ENCODE data around the gene SLF2.

The SLF2 gene

DNA sequence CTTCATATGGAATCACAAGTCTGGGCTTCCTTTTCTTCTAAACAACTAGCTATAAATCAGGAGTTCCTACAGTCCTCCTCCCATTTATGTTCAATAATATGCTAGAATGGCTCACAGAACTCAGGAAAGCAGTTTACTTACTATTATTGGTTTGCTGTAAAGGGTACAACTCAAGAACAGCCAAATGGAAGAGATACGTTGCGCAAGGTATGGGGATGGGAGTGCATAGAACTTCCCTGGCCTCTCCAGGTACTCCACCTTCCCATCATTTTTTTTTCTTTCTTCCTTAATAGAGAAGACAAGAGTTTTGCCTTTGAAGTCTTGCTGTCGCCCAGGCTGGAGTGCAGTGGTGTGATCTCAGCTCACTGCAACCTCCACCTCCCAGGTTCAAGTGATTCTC lies 29.5 kb downstream of the SLF2 start:
- Mint-ChIP-seq H3K36me3 (ENCODE audit: low read depth) (peaks cover 51% of the 10 kb centered on the region), H3K9me3 (no peaks in the 10 kb centered on the region), H3K27ac (no peak overlapping the region), H3K4me1 (peaks cover 15% of the 10 kb centered on the region), H3K4me3 (no peak overlapping the region), H3K27me3 (no peaks in the 10 kb centered on the region)
- no peak for ATAC-seq
- no peak for DNase-seq

DNA sequence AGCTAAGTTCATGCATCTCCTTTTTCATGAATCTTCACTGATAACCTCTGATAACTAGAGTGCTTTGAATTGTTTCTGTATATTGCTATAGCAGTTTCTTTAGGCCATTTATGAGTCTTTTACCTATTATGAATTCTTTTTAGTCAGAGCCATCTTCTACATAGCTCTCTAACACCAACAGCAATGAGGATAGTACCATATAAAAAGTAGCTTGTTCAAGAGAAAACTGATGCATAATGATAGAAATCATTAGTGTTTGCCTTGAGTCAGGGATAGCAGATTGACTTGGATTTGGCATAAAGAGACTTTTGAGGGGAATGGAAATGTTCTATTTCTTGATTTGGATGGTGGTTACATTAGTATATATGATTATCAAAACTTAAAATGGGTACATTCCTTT lies 30.7 kb downstream of the SLF2 start:
- Mint-ChIP-seq H3K4me3 (no peak overlapping the region), H3K9me3 (no peaks in the 10 kb centered on the region), H3K27me3 (no peaks in the 10 kb centered on the region), H3K4me1 (peaks cover 15% of the 10 kb centered on the region), H3K36me3 (ENCODE audit: low read depth) (peaks cover 49% of the 10 kb centered on the region), H3K27ac (peak overlapping the region; percentile 79)
- ATAC-seq (no peak), DNase-seq (no peak)

DNA sequence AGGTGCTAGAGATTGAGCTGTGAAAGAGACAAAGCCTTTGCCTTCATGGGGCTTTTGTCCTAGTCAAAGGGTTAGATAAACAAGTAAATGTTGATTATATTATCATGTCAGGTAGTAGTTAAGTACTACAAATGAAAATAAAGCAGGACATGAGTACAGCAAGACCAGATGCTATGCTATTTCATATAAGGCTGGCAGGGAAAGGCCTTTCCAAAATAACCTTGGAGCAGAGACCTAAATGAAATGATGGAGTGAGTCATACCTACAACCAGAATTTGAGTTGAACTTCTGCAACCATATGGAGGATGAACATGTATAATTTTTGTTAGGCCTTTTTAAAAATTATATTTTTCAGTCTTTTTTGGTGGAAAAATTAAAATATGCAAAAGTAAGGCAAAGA lies 33.0 kb downstream of the SLF2 start:
- DNase-seq (no peak), ATAC-seq (no peak)
- Mint-ChIP-seq H3K9me3 (no peaks in the 10 kb centered on the region), H3K4me1 (peaks cover 15% of the 10 kb centered on the region), H3K36me3 (ENCODE audit: low read depth) (peaks cover 45% of the 10 kb centered on the region), H3K4me3 (no peak overlapping the region), H3K27me3 (no peaks in the 10 kb centered on the region), H3K27ac (peak overlapping the region; percentile 31)

DNA sequence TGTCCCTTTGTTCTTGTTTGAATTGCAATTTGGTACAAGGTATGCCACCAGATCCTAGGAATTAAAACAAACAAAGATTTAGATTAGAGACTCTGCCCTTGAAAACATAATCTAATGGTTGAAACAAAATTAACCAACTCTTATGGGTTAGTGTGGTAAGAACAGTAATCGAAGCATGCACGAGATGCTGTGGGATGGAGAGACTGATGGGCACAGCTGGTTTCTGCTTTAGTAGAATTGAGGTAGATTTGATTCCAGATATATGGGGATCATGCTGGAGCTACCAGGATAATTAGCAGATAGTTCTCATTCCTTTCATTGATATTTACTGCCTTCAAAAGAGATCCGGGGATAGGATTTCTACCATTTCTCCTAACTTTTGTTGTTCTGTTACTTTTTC lies 36.2 kb downstream of the SLF2 start:
- no peaks in the 10 kb centered on the region for H3K9me3 Mint-ChIP-seq

DNA sequence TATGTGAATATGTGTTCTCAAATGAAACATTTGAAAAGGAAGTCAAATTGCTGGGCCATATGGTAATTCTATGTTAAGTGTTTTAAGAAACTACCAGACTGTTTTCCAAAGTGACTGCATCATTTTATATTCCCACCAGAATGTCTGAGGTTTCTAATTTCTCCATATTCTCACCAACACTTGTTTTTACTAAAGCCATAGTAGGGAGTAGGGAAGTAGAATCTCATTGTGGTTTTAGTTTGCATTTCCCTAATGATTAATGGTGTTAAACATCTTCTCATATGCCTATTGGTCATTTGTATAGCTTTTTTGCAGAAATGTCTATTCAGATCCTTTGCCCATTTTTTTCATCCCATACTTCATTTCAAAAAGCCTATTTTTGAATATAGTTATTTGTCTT lies 47.5 kb downstream of the SLF2 start:
- Mint-ChIP-seq H3K27me3 (no peaks in the 10 kb centered on the region), H3K4me3 (no peak overlapping the region), H3K36me3 (ENCODE audit: low read depth) (peaks cover 40% of the 10 kb centered on the region), H3K4me1 (peaks cover 3% of the 10 kb centered on the region), H3K27ac (no peak overlapping the region), H3K9me3 (no peaks in the 10 kb centered on the region)
- ATAC-seq = no peak
- DNase-seq = no peak

More for the DNA sequence above, 36.2 kb downstream of the SLF2 start:
- no peak for DNase-seq
- peaks cover 6% of the 10 kb centered on the region for H3K4me1 Mint-ChIP-seq
- no peak overlapping the region for H3K4me3 Mint-ChIP-seq
- H3K27ac Mint-ChIP-seq = no peak overlapping the region
- no peaks in the 10 kb centered on the region for H3K27me3 Mint-ChIP-seq
- ATAC-seq = no peak
- peaks cover 39% of the 10 kb centered on the region for H3K36me3 Mint-ChIP-seq (ENCODE audit: low read depth)

DNA sequence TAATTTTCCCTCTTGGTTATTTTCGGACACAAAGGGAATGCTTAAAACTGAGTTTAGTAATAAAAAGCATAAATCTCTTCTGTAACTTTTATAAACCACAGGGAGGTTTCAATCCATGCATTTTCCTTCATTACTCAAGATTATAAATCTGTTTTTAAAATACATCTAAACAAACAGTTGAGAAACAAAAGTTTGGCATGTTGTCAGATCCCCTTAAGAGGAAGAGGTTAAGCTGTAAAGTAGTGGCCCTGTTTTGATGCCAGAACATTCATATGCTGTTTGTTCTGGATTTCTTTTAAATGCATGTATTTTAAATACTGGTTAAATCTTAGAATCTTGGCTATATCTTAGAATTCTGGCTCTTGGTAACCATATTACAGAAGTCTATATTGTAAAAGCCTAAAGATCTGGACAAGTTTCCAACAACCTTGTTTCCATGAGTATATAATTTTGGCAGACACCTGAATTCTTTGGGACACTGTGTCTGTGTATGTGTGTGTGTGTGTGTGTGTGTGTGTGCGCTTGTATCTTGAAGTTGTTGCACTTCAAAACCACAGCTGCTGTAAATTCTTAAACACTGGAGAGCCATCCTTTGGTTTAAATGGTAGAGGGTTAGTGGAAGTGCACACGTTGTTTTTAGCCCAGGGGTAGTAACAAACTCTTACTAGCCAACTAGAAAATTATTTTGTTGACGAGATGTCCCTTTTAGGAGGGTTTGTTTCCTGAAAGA lies 49.8 kb downstream of the SLF2 start:
- Mint-ChIP-seq H3K4me1 (no peaks in the 10 kb centered on the region), H3K9me3 (no peaks in the 10 kb centered on the region), H3K27ac (no peak overlapping the region), H3K4me3 (no peak overlapping the region), H3K36me3 (ENCODE audit: low read depth) (peaks cover 32% of the 10 kb centered on the region), H3K27me3 (no peaks in the 10 kb centered on the region)
- no peak for ATAC-seq
- no peak for DNase-seq

DNA sequence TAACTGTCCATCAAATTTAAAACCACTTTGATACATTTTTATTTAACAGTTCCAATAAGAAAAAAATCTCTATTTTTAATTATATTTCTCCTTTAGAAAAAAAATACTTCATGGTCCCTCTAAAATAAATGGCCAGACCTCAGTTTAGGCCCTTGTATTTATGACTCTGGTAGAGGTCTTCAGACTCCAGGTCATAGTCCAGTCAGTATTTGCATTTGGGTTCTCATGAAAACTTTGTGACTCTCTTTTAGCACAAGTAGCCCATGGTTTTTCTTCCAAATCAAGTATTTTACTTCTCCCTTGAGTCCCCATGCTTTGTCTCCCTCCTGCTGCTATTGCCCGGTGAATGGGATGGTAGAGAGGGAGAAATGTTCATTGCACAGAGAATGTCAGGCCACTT lies 51.1 kb downstream of the SLF2 start:
- ATAC-seq (no peak), DNase-seq (no peak)
- Mint-ChIP-seq H3K27me3 (no peaks in the 10 kb centered on the region), H3K9me3 (no peaks in the 10 kb centered on the region), H3K4me1 (peaks cover 5% of the 10 kb centered on the region), H3K27ac (no peak overlapping the region), H3K36me3 (ENCODE audit: low read depth) (peaks cover 25% of the 10 kb centered on the region), H3K4me3 (no peak overlapping the region)

DNA sequence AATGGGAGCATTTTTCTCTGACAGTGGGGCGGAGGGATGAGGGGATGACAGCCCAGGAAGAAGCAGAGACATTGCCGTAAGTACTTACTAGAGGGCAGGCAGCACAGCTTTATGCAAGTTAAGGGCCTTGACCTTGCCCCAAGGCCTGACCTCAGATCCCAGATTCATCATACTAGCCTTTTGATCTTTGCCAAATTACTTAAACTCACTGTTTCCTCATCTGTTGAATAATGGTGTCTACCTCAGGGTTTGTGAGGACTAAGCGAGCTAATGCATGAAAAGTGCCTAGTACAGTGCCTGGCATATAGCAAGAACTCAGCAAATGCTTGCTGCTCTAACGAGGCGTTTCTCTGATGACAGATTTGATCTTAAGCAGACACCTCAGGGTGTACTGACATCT lies 53.1 kb downstream of the SLF2 start:
- DNase-seq (no peak), ATAC-seq (no peak)
- Mint-ChIP-seq H3K27ac (no peak overlapping the region), H3K36me3 (ENCODE audit: low read depth) (peaks cover 9% of the 10 kb centered on the region), H3K4me3 (no peak overlapping the region), H3K9me3 (no peaks in the 10 kb centered on the region), H3K27me3 (no peaks in the 10 kb centered on the region), H3K4me1 (peaks cover 13% of the 10 kb centered on the region)

DNA sequence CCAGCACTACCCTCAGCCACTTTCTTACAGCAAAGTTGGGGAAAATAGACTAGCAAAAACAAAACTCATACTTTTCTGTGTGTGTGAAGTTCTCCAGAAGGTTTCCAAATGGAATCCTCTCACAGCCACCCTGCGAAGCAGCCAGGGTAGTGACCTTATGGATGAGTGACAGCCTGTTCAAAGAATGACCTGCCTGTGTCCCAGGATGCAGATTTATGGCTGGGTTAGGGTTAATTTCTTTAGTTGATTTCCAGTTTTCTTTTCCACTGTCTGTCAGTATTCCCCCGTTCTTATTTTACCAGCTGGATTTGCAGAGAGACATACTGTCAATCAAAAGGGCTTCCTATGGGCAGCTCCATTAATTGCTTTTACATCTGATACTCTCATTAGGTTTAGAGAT lies 54.1 kb downstream of the SLF2 start:
- Mint-ChIP-seq H3K4me1 (peaks cover 15% of the 10 kb centered on the region), H3K27me3 (no peaks in the 10 kb centered on the region), H3K4me3 (no peak overlapping the region), H3K9me3 (no peaks in the 10 kb centered on the region), H3K27ac (no peak overlapping the region), H3K36me3 (ENCODE audit: low read depth) (peaks cover 6% of the 10 kb centered on the region)
- DNase-seq (no peak), ATAC-seq (no peak)

DNA sequence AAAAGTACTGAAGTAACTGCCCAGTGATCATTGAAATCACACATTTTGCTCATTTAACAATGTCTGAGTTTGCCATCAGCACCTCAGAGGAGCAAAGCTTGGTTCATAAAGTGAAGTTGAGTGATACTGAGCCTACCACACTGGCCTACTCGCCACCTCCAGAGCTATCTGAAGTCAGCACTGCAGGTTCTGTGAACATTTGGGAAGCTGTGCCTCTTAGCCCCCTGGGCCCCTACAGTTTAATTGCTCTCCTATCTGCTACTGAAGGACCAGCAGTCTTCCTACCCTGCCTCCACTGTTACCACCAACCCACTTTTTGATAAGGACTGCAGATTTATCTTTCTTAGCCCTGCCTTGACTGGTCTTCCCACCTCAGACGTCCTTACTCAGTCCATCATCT lies 54.6 kb downstream of the SLF2 start:
- H3K4me1 Mint-ChIP-seq = peaks cover 18% of the 10 kb centered on the region
- H3K36me3 Mint-ChIP-seq (ENCODE audit: low read depth) = peaks cover 1% of the 10 kb centered on the region
- no peak overlapping the region for H3K27ac Mint-ChIP-seq
- no peak overlapping the region for H3K4me3 Mint-ChIP-seq
- ATAC-seq (no peak), DNase-seq (no peak)
- H3K9me3 Mint-ChIP-seq = no peaks in the 10 kb centered on the region
- H3K27me3 Mint-ChIP-seq = no peaks in the 10 kb centered on the region

DNA sequence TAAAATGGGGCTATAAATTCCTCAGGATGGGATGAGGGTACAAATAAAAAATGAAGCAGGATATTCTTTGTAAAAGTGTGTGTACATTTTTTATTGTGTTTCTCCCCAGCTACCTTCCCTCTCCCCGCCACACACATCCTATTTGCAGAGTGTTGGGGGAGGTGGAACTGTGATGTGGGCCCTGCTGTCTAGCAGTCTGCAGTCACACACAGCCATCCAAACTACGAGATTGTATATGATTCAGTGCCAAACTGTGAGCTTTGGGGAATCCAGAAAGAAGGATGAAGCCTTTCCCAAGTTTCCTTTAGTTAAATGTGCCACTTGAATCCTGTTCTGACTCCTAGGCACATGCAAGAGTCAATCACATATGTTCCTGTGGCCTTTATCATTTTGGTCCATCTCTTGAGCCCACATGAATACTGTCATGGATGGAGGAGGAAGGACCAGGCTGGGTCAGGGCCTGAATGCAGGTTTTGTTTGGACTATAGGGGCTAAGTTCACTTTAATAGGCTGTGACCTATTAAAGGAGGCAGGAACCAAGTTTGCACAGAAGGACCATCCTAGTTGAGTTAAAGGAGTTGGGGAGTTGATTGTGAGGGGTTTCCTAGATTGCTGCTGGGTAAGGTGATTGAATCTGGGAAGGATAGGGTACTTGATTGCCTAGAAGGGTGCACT lies 55.4 kb downstream of the SLF2 start:
- Mint-ChIP-seq H3K36me3 (ENCODE audit: low read depth) (no peaks in the 10 kb centered on the region), H3K27ac (no peak overlapping the region)
- no peak for ATAC-seq

DNA sequence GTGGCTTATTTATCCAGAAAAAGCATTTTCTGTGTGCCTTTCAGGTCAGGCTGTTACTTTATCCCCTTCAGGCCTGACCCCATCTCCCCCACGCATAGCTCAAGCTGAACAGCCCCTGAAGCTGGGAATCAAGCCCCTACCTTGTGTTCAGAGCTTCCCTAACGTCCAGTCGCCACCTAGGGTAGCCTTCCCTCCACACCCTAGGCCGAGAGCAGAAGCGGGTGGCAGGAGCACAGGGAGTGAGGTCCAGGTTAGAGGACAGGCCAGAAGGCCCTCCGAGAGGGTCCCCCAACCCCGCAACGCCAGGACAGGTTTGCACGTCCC lies 56.1 kb downstream of the SLF2 start:
- no peak overlapping the region for H3K27ac Mint-ChIP-seq
- no peaks in the 10 kb centered on the region for H3K9me3 Mint-ChIP-seq
- H3K27me3 Mint-ChIP-seq = no peaks in the 10 kb centered on the region
- H3K36me3 Mint-ChIP-seq (ENCODE audit: low read depth) = no peaks in the 10 kb centered on the region
- ATAC-seq (no peak), DNase-seq (no peak)
- H3K4me1 Mint-ChIP-seq = peaks cover 24% of the 10 kb centered on the region
- peak overlapping the region; percentile 18 for H3K4me3 Mint-ChIP-seq

More for the DNA sequence above, 55.4 kb downstream of the SLF2 start:
- Mint-ChIP-seq H3K4me1 (peaks cover 24% of the 10 kb centered on the region), H3K4me3 (peak overlapping the region; percentile 18), H3K27me3 (no peaks in the 10 kb centered on the region), H3K9me3 (no peaks in the 10 kb centered on the region)
- DNase-seq = no peak

DNA sequence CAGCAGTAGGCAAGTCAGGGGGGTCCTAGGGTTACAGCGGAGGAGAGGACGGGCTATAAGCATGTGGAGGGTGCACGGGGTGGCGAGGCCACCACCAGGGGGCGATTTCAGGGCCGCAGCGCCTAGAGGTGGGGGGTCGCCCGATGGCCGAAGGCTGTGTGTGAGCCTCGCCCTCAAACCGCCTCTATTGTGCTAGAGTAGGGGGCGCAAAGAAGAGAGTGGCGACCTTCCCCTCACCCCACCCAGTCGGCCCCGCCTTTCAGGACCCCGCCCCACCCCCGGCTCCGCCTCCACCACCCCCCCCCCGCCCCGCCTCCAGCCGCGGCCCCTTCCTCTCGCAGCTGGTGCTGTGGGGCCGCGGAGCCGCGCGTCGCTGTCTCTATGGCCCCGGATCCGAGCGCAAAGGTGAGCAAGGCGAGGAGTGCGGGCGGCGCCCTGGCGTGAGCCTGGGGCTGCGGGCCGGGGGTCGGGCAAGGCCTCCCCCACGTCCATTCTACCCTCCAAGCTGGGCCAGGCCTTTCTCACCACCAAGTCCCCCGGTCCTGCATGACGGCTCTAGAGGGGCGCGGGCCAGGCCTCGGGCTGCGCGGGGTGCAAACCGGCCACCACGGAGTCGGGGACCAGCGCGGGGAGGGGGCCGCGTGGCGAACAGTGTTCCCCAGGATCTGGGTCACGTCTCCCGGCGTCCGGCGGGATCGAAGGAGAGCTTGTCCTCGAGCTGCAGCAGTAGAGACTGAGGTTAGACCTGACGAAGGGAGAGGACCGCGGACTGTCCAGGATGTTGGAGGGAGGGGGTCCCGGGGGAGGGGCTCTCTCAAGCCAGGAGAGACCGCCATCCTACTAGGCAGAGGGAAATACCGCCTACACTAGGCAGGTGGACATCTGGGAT lies 56.7 kb downstream of the SLF2 start, which contains the start of gene SEMA4G:
Gene SEMA4G, plus strand, starts transcription at position 318 of the 889 bp plus-strand sequence. CDS start 3,409 bp downstream, outside the sequence.
- ATAC-seq = peak; percentile 86

DNA sequence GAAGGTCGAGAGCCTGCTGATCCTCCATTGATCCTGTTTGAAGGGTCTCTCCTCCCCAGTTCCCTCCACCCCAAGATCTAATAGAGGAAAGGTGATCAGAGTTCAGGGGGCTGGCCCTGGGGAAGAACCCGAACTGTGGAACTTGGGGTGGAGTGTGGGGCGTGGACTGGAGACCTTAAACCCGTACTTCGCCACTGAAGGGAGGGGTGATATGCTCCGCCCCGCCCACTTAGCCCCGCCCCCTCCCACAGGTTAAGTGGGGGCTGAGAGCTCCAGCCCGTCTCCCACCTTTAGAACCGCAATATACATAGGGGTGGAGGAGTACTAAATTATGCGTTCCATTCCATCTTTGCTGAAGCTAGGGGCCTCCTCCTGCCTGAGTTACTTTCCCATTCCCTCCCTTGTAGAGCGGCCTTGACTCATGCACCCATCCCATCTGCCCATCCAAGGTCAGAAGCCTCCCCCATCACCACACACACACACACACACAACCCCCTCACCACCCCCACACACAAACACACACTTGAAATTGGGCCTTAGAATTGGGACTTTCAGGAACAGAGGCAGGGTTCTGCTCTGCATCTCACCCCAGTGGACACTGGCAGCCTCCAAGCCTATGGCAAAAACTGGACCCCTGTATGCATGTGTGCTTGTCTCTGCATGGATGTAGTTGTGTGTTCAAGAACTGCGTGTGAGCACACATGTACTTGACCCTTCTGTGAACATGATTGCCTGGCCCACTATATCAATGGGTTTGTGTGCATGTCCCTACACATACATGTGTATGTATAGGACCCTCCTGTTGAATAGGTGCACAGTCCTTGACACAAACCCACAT lies 57.5 kb downstream of the SLF2 start:
- Mint-ChIP-seq H3K4me1 (peaks cover 24% of the 10 kb centered on the region), H3K4me3 (peak overlapping the region; percentile 15), H3K27me3 (no peaks in the 10 kb centered on the region), H3K27ac (no peak overlapping the region), H3K9me3 (no peaks in the 10 kb centered on the region), H3K36me3 (ENCODE audit: low read depth) (no peaks in the 10 kb centered on the region)
- peak; percentile 25 for DNase-seq
- no peak for ATAC-seq

More for the DNA sequence above, 56.7 kb downstream of the SLF2 start, which contains the start of gene SEMA4G:
- Mint-ChIP-seq H3K27me3 (no peaks in the 10 kb centered on the region), H3K4me1 (peaks cover 24% of the 10 kb centered on the region), H3K27ac (no peak within 1 kb of the TSS), H3K36me3 (ENCODE audit: low read depth) (no peaks in the 10 kb centered on the region), H3K4me3 (peak within 1 kb of the TSS; percentile 18), H3K9me3 (no peaks in the 10 kb centered on the region)
- peak; percentile 66 for DNase-seq
